Fibroblast of upper back skin (primary cell): ENCODE results near the gene RBM44.
A peak's percentile ranks its signal among the peaks of the same experiment; 100 is the strongest.

Experiments
- DNase-seq: peaks from one replicate; pipeline ENCODE4 v3.0.0-alpha.2; 2013

The RBM44 gene

DNA sequence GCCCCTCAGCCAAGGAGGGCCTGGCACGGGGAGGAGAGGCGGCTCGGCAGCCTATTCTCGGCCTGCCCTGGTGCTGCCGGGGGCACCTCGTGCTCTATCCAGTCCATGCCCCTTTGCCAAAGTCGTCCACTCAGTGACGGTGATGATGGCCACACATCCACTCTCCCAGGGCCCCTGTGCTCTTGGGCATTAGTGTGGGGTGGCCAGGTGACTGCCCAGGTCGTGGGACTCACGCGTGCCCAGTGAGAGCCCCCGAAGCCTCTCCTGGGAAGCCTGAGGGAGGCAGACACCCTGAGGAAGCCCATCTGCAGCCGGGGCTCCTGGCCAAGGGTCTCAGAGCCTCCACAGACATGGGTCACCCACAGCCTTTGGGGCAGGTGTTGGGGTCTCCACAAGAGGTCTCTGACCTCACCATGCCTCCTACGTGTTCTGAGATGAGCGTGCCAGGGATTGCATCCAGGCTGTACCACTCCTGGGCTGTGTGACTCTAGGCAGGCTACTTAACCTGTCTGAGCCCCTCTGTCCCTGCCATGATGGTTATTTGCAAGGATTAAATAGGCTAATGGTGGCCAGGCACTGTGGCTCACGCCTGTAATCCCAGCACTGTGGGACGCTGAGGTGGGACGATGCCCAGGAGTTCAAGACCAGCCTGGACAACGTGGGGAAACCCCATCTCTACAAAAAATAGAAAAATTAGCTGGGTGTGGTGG lies 73.8 kb downstream of the RBM44 start:
- no peak for DNase-seq

DNA sequence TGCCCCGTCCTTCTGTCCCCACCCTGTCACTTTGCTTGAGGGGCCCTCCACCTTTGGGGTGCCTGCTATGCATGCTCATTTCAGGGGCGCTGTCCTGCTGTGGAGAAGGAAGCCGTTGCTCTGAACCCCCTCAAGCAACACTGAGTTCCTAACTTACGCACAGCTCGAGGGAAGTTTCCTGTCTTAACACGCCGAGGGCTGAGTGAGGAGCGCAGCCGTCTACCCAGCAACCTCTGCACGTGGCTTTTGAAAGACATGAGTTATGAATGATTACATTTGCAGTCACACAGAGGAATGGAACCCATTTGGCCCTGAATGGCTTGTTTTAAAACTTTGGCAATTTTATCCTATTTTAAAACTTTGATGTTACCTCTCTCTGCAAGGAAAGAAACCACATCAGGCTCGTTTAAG lies 74.8 kb downstream of the RBM44 start:
- peak; percentile 60 for DNase-seq

DNA sequence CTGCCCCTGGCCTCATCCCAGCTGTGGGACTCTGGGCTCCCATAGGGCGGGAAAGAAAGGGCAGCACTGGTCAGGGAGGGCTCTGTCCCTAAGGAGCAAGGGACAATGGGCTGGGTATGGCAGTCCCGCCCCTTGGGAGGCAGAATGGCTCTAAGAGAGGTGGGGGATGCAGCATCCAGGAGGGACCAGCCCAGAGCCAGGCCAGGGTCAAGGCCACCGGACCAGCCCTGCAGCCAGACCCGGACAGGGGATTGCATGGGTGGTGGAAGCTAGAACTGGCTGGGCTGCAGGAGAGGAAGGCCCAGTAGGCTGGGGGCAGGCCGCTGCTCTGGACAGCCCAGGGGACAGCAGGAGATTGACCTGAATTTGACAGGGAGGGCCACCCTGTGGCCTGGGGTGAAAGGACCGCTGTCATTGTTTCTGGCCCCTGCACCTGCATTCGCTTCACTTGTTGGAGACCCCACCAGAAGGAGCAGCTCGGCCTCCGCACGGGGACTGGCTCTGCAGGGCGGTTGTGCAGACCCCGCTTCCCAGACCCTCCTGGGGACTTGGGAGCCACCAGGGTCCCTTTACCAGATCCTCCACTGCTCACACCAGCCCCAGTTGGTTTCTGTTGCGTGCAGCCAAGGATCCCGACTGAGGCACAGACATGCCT lies 75.4 kb downstream of the RBM44 start:
- DNase-seq, result no peak

DNA sequence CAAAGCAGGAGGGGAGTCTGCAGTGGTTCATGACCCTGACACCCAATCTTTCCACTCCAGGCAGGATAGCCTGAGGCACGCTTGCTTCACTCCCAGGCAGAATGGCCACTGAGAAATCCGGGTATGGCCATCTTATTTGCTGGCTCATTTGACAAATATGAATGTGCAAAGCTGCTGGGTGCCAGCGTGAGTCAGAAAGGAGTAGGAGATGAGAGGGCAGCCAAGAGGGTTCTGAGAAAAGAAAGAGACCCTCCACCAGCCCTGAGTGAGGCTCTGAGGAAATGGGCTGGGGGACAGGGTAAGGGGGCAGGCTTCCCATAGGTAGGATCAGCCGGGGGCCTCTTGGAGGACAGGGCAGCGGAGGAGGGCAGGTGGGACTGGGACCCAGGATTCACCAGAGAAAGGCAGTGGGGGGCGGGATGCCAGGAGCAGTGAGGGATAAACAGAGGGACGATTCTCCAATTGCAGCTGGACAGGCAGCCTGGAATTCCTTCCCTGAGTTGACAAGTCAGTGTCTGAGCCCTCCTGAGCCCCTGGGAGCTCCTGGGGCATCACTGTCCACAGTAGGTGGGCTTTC lies 76.1 kb downstream of the RBM44 start:
- DNase-seq, result peak; percentile 45

DNA sequence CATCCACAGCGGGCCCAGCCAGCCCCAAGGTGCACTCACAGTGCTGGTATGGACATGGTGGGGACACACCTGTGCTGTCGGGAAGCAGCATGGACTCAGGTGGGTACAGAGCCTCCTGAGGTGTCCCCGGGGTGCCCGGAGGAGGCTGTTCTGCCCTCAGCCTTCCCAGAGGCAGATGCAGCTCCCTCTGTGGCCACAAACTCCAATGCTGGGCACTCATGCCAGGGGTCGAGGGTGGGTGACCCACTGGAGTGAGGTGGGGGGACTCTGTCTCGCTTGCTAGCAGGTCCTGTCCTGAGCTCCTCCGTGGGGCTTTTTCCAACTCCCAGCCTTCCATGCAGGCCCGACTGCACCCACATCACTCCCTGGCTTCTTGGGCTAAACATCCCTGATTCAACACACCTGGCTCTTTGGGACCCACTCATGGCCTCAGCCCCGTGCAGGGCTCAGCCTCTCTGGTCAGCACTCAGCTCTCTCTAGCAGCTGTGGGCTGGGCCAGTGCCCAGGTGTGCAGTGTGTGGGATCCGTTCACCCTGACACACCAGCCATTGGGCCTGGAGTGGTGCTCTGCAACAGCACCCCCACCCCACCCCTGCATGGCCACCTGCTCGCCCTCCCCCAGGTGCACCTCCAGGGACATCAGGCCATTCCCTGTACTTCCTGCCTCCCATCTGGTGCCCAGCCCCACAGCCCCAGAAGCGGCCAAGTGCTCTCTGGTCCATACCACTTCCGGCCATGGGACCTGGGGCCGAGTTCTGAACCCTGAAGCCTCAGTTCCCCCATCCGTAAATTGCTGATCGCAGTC lies 76.9 kb downstream of the RBM44 start:
- DNase-seq, result no peak

DNA sequence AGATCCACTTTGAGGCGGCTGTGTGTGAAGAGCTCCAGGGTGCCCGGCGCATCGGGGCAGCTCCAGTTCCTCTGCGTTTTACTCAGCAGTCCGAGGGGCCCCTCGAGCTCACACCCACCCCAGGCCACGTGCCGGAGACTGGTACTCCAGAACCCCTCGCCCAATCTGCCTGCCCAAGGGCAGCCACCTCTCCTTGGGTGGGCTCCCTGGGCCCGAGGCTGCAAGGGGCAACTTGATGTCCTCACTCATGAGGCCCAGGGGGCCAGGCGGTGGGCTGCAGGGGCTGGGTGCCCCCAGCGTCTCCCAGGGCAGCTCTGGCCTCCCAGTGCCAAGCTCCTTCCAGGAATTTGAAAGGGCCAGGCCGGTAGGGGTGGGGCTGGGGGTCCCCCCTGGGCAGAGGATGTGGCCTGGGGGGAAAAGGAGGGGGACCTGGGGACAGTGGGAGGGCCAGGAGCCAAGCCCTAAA lies 77.5 kb downstream of the RBM44 start:
- DNase-seq, result no peak

DNA sequence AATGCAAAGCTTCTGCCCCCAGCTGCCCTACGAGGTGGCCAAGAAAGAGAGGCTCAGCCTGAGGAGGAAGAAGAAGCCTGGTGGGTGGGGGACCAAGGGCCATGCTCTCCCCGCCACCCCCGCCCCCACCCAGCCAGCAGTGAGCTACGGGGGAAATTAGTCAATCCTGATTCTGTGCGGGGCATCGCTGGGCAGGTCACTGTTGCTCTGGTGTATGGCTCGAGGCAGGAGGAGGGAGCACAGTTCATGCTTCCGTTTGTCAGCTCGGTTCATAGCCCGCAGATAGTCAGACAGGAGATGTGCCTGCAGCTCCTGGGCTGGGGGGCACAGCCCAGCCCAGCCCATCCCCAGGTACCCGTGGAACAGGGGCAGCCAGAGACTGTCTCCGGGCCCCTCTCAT lies 78.0 kb downstream of the RBM44 start:
- no peak for DNase-seq

DNA sequence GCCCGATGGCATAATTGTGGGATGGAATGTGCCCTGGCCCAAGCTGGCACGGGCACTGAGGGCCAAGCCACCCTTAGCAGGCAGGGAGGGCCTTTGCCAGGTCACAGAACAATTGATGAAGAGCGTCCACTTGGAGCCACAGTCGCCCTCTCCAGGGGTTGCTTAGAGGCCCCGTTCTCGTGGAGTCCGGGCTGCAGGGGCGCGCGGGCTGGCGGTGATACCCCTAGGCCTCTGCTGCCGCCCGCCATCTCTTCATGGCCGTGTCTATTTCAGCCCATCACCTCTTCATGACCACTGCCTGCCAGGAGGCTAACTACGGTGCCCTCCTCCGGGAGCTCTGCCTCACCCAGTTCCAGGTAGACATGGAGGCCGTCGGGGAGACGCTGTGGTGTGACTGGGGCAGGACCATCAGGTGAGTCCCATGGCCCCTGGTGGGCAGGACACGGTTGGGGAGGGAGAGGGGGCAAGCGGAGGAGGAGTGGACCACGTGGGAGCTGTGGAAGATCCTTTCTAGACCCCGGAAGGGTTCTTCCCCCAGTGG lies 78.4 kb downstream of the RBM44 start:
- DNase-seq, result no peak

DNA sequence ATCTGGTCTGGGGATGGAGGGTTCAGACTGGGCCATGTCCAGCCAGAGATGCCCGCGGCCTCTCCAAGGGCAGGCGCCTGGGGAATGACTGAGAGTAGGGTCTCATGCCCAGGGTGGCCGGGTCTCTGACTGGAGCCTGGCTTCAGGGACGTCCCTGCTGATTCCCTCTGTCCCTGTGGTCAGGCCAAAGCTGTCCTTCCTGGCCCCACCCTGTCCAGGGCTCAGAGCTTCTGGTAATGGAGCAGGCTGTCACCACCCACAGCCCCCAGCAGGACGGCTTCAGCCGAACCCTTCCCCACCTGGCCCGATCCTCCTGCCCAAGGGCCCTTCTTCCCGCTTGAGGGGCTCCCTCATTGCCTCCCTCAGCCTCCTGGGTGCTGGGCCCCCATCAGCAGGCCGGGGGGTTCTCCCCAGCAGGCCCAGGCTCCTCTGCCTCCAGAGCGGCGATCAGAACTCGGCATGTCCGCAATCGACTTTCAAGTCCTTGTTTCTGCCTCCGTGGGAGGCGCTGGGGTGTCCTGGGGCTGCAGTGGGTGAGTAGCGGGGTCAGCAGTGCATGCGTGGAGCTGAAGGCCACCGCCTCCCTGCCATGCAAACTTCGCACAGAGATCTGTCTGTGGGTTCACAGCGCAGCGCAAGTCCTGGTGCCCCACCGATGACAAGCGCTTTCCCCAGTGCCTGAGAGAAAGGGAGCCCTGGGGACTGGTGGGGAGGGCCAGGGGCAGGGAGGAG lies 79.2 kb downstream of the RBM44 start:
- no peak for DNase-seq

DNA sequence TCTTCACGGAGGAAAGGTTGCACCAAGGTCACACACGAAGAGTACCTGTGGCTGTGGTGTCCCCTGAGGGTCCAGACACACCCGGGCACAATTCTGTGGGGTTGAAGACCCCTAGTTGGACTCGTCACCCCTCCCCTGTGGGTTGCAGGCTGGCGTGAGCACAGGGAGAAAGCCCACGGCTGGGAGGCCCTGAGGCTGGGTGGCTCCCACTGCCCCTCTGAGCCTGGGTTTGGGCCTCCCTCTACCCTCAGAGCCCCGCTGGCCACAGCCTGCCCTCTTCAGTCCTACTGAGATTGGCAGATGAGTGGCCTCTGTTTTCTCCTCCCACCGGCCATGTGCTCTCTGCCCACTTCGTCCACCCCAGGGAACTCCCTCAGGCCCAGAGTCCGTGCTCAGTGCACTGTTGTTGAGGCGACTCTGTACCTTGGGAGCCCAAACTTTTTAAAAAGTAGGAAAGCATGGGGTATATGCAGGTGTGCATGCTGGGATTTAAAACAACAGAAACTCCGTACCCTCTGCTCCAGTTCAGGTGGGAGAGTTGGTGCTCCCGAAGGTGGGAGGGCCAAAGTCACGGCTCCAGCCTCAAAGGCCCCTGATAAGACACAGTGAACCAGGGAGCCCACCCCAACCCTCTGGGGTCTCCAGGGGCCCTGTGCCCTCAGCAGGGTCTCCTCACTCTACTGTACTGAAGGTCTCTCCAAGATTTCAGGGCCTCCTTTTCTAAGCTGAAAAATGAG lies 79.9 kb downstream of the RBM44 start:
- no peak for DNase-seq

DNA sequence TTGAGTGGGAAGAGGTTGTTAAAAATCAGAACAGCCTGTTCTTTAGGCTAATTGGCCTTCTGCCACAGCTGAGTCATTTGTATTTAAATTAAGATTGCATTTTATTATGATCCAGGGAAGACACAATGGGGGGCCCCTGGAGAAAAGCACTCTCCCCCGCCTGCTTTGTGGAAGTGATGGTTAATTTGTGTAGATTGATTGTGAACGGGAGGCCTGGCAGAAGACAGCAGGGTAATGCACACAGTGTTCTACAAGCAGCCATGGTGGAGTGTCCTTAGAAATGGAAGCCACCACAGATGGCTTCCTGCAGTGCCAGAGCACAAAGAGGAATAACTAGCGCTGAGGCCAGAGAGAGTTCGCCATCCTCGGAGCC lies 80.5 kb downstream of the RBM44 start:
- DNase-seq, result peak; percentile 58

DNA sequence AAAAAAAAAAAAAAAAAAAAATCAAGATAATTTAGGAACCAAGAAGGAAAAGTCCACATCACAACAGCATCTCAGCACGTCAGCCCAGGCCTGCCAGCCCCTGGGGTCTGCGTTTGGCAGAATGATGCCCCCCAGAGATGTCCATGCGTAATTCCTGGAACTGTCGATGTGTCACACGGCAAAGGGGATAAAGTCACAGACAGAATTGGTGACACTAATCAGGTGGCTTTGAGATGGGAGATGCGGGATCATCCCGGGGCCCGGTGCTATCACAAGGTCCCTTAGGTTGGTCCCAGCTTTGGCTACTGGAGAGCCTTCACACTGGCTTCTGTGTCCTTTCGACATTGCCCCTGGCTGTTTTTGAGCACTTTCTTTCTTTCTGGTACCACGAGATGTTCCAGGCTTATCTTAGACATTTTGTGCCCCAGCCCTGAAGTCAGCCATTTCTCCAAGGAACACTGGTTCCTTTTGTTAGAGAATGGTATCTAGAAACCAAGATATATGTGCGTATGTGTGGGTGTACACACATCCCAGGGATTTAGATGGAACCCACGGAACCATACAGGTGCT lies 81.5 kb downstream of the RBM44 start:
- DNase-seq, result no peak

DNA sequence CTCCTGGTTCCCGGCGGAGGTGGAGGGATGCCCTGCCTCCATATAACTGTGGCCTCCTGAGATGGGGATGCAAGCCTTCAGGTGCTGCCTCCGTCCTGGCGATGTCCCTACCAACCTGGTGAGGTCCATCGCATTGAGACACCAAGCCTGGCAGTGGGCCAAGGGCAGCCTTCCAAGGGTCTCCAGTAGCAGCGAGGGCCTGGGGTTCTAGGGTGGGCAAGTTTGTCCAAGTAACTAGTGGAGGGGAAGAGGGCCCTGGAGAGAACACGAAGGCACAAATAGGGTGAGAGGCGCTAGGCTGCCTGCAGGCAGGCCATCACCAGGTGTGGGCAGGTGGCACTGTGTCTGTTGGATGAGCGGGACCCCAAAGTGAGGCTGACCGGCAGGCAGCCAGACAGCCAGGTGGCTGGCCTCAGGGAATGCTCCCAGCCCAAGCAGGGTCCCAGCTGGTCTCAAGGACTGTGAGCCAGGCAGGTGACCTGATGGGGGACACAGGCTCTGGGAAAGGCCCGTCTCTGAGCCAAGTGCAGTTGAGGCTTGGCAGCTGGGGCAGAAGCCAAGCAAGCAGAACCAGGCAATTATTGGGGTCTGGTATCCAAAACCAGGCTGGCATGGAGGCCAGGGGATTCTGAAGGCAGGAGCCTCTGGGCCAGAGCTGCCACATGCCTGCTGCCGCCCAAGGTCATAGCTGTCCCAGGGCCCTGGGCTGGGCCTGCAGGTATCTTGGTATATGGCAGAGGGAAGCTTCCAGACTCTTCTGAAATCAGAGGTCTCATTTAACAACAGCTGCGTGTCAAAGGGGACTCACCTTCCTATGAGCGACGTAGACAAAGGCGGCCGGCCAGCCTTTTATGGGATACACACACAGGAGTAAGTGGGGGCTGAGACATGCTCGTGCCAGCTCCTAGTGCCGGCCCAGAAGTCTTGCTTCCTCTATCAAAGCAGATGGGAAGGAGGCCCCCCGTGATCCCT lies 84.2 kb downstream of the RBM44 start:
- no peak for DNase-seq

DNA sequence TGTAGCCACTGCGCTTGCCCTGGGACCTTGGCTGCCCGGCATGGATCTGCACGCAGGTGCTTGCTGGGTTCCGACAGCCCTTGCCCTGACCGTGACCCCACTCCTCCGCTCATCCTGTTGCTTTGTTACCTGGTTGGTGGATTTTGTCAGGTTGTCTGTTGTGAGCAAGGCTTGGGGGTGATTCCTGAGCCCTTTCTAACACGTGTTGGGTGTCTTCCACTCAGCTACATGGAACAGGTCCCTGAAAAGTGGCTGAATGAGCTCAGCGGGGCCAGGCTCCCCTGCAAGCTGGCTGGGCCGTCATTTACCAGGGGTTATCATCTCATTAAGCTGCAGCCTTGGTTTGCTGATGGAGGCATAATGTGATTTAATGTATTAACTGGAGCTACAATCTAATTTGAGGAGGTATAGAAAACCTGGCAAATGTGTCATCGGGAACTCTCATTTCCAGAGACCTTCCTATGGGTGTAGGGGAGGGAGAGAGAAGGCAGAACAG lies 85.4 kb downstream of the RBM44 start:
- DNase-seq, result no peak

DNA sequence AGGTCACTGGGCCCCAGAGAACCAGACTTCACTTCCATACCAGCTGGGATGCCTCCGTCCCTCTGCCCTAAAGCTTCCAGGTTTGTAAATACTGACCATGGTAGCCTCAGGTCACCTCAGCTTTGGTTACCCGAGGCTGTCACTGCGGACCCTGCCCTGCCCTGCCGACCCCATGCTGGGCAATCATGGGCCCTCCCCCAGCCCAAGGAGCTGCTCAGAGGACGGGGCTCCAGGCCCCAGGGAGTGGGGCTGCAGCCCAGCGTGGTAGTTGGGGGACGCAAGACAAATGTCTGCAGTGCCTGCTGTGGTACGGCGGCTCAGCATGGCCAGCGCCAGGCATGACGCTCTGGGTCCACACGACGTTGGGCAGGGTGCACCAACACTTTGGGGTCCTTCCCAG lies 86.1 kb downstream of the RBM44 start:
- no peak for DNase-seq

DNA sequence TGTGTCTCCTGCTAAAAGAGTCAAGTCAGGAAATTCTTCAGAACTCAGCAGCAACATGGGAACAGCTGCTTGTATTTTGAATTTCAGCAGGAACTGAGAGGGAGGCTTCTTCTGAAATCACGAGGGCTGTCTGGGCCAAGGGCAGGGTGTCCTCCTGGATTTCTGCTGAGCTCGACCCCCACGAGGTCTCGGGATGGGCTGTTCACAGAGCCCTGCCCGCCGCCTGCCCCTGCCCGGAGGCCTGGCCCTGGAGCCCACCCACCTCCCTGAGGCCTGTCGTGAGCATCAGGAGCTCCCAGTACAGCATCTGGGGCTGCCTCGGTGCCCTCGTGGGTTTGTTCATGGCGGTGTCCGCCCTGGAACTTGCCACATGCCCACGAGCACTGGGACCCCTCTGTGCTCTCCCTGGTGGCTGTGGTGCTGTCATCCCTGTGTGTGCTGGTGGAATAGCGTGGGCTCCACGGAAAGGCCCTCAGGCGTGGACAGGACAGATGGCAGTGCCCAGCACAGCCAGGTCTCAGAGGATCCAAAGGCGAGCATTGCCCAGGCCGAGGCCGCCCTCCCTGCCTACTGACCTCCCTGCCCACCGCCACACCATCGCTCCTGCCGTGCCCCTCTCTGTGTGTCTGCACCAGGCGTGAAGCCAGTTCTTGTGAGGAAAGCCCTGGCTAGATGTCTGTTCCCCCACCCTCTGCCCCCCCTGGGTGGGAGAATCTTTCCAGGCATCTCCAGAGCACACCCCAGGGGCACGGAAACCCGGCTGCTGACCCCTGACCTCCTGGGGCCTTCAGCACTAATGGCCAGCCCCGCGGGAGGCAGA lies 86.7 kb downstream of the RBM44 start:
- DNase-seq, result no peak

DNA sequence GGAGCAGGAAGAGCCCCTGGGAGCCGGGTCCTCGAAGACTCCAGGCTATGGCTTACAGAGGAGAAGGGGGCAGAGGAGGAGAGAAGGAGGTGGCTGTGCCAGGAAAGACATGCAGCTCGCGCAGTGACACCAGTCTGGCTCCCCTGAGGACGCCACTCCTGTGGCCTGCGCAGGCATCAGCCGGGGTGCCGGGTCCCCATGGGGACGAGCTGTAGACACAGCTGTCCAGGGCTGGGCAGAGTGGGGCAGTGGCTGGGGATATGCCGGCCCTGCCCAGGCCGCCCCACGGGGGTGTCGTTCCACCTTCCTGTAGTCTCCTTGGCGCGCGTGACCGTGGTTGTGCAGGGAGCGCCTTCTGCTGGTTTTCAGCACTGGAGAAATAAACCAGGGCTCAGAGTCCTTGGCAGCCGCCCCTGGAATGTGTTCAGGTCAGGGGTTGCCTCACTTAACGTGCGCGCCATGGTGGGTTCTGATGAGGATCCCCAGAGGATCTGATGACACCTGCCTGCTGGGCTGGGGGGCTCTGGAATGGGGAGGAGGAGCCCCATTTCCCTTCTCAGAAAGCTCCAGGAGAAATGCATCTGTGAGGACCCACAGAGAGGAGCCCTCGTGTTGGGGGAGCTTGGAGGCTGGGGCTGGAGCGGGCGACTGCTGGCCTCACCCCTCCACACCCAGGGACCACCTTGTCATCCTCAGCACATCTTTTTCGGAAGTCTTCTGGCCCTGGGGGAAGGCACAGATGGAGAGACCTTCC lies 87.5 kb downstream of the RBM44 start:
- DNase-seq, result no peak
